Hepatocyte (in vitro differentiated cells): ENCODE data around the gene SCGB1D1. TPM values are rescaled to one million over a fixed set of nuclear protein-coding genes. Genes with fewer than 3 reads are reported as not detected.

Experiments
- DNase-seq: peaks from one replicate; pipeline ENCODE4 v3.0.0-alpha.2; 2016; ENCODE audit warnings: low spot score
- H2AFZ ChIP-seq: fragments of 200-600 bp; sonication (generic); 2 replicates; pipeline ENCODE4 v1.6.0; 2016; ENCODE audit warnings: antibody characterized with exemption, mild to moderate bottlenecking
- H3K27ac ChIP-seq: fragments of 200-600 bp; sonication (generic); 2 replicates; pipeline ENCODE4 v1.5.1; 2016; ENCODE audit warnings: mild to moderate bottlenecking
- H3K27me3 ChIP-seq: fragments of 200-600 bp; sonication (generic); 2 replicates; pipeline ENCODE4 v1.6.1; 2016
- H3K36me3 ChIP-seq: fragments of 200-600 bp; sonication (generic); replicated peaks from 2 replicates; pipeline ENCODE4 v1.5.1; 2016; ENCODE audit warnings: low read depth; ENCODE audit not compliant: insufficient read depth
- H3K4me1 ChIP-seq: fragments of 200-600 bp; sonication (generic); 2 replicates; pipeline ENCODE4 v1.5.1; 2016; ENCODE audit warnings: mild to moderate bottlenecking, moderate library complexity; ENCODE audit not compliant: insufficient read depth
- H3K4me2 ChIP-seq: fragments of 200-600 bp; sonication (generic); 2 replicates; pipeline ENCODE4 v1.6.0; 2016
- H3K4me3 ChIP-seq: fragments of 200-600 bp; sonication (generic); 2 replicates; pipeline ENCODE4 v1.5.1; 2016; ENCODE audit warnings: mild to moderate bottlenecking
- H3K79me2 ChIP-seq: fragments of 200-600 bp; sonication (generic); 2 replicates; pipeline ENCODE4 v1.6.0; 2017; ENCODE audit warnings: mild to moderate bottlenecking
- H3K9me2 ChIP-seq: fragments of 200-600 bp; sonication (generic); replicated peaks from 2 replicates; pipeline ENCODE4 v1.6.0; 2017; ENCODE audit warnings: mild to moderate bottlenecking; ENCODE audit not compliant: insufficient read depth
- H3K9me3 ChIP-seq: fragments of 200-600 bp; sonication (generic); 2 replicates; pipeline ENCODE4 v1.5.1; 2016; ENCODE audit warnings: low read depth, mild to moderate bottlenecking
- H4K20me1 ChIP-seq: fragments of 200-600 bp; sonication (generic); 2 replicates; pipeline ENCODE4 v1.6.0; 2016; ENCODE audit warnings: mild to moderate bottlenecking; ENCODE audit not compliant: insufficient read depth, poor library complexity, severe bottlenecking
- CTCF ChIP-seq: fragments of 200-600 bp; sonication (generic); IDR thresholded peaks from 2 replicates; pipeline ENCODE4 v1.5.1; 2016; ENCODE audit warnings: antibody characterized with exemption, mild to moderate bottlenecking; ENCODE audit not compliant: poor library complexity
- EZH2 ChIP-seq: fragments of 200-600 bp; sonication (generic); IDR thresholded peaks from 2 replicates; pipeline ENCODE4 v1.6.1; 2016; ENCODE audit warnings: antibody characterized with exemption, mild to moderate bottlenecking, borderline replicate concordance
- EZH2phosphoT487 ChIP-seq: fragments of 200-600 bp; sonication (generic); IDR thresholded peaks from one replicate; pipeline ENCODE4 v1.6.1; 2018; ENCODE audit warnings: antibody characterized with exemption, mild to moderate bottlenecking, low read depth, moderate library complexity; ENCODE audit not compliant: unreplicated experiment, severe bottlenecking
- WGBS: methylation state at CpG from one replicate; pipeline ENCODE4 v1.1.6; 2016; ENCODE audit warnings: low lambda C conversion rate; ENCODE audit errors: missing lambda C conversion rate; 5-methylcytosine and 5-hydroxymethylcytosine counted together
- polyA plus RNA-seq: library from polyadenylated mRNA; unstranded; fragments of >200 nt; fragmentation: Nextera tagmentation; extraction: Ambion mirVana; gene quantifications from 2 replicates; pipeline ENCODE4 v1.2.1, GENCODE V29; 2016
- total RNA-seq: library from RNA; depleted of rRNA; stranded (reverse); fragments of >200 nt; gene quantifications from 2 replicates; pipeline ENCODE4 v1.2.3, GENCODE V29; 2014

The SCGB1D1 gene
- total and polyA plus RNA-seq, 2 experiments from 2014 or later = not detected

GRCh38 chr11:62153617-62154016, 36.4 kb upstream of the SCGB1D1 start:
- no peak overlapping the region for H3K4me2 ChIP-seq
- H4K20me1 ChIP-seq = no peaks in the 10 kb centered on the region
- DNase-seq = no peak
- H3K27me3 ChIP-seq = no peaks in the 10 kb centered on the region
- H3K9me2 ChIP-seq = no peaks in the 10 kb centered on the region
- H3K36me3 ChIP-seq = no peaks in the 10 kb centered on the region
- H3K27ac ChIP-seq = no peak overlapping the region
- no peak overlapping the region for H2AFZ ChIP-seq
- H3K9me3 ChIP-seq = no peaks in the 10 kb centered on the region
- H3K4me1 ChIP-seq = no peaks in the 10 kb centered on the region
- TF ChIP-seq EZH2 (no peak), CTCF (no peak), EZH2phosphoT487 (no peak)
- no peaks in the 10 kb centered on the region for H3K79me2 ChIP-seq
- 82% methylated on average over 3 of the region's 3 CpGs for WGBS
- no peak overlapping the region for H3K4me3 ChIP-seq

GRCh38 chr11:62157603-62158002, 32.4 kb upstream of the SCGB1D1 start:
- H3K27me3 ChIP-seq = no peaks in the 10 kb centered on the region
- no peak for DNase-seq
- 88% methylated on average over 6 of the region's 6 CpGs for WGBS

GRCh38 chr11:62166371-62166770, 23.6 kb upstream of the SCGB1D1 start:
- Histone ChIP-seq H2AFZ (no peak overlapping the region), H3K4me3 (no peak overlapping the region), H3K4me1 (no peaks in the 10 kb centered on the region), H3K9me2 (no peaks in the 10 kb centered on the region), H3K36me3 (no peaks in the 10 kb centered on the region), H3K79me2 (no peaks in the 10 kb centered on the region), H3K4me2 (no peak overlapping the region), H3K27me3 (peaks cover 3% of the 10 kb centered on the region), H4K20me1 (no peaks in the 10 kb centered on the region), H3K27ac (no peak overlapping the region), H3K9me3 (no peaks in the 10 kb centered on the region)
- WGBS = 88% methylated on average over 10 of the region's 10 CpGs
- no peak for DNase-seq
- no peak for TF ChIP-seq EZH2
- TF ChIP-seq EZH2phosphoT487 = no peak
- no peak for TF ChIP-seq CTCF

More at GRCh38 chr11:62157603-62158002, 32.4 kb upstream of the SCGB1D1 start:
- Histone ChIP-seq H3K4me3 (no peak overlapping the region), H3K36me3 (no peaks in the 10 kb centered on the region), H3K4me1 (no peaks in the 10 kb centered on the region), H3K4me2 (no peak overlapping the region), H3K79me2 (no peaks in the 10 kb centered on the region), H3K9me3 (no peaks in the 10 kb centered on the region), H4K20me1 (no peaks in the 10 kb centered on the region), H3K9me2 (no peaks in the 10 kb centered on the region), H3K27ac (no peak overlapping the region), H2AFZ (no peak overlapping the region)
- TF ChIP-seq CTCF = no peak
- no peak for TF ChIP-seq EZH2
- TF ChIP-seq EZH2phosphoT487 = no peak

- H2AFZ ChIP-seq = no peak overlapping the region
- DNase-seq = no peak
- H4K20me1 ChIP-seq = no peaks in the 10 kb centered on the region
- no peaks in the 10 kb centered on the region for H3K9me2 ChIP-seq
- no peak overlapping the region for H3K4me3 ChIP-seq
- no peaks in the 10 kb centered on the region for H3K9me3 ChIP-seq
- H3K36me3 ChIP-seq = no peaks in the 10 kb centered on the region
- H3K27ac ChIP-seq = no peak overlapping the region
- WGBS = 92% methylated on average over 10 of the region's 10 CpGs
- no peaks in the 10 kb centered on the region for H3K4me1 ChIP-seq
- TF ChIP-seq EZH2 = no peak
- no peak for TF ChIP-seq CTCF
- no peak for TF ChIP-seq EZH2phosphoT487
- peaks cover 23% of the 10 kb centered on the region for H3K27me3 ChIP-seq
- no peak overlapping the region for H3K4me2 ChIP-seq
- no peaks in the 10 kb centered on the region for H3K79me2 ChIP-seq
These were observed 20.6 kb upstream of the SCGB1D1 start for GRCh38 chr11:62169448-62169847.
